KOPT-K1 (cell line): ENCODE data around the gene BATF3.

Source experiments
- H3K27ac ChIP-seq: fragments of 200-600 bp; sonication (generic); 2 replicates; pipeline ENCODE4 v1.5.1; 2016; ENCODE audit warnings: antibody characterized with exemption, mild to moderate bottlenecking, low read depth, low read length; ENCODE audit not compliant: poor library complexity, severe bottlenecking
- H3K36me3 ChIP-seq: fragments of 200-600 bp; sonication (generic); 2 replicates; pipeline ENCODE4 v1.5.1; 2017; ENCODE audit warnings: antibody characterized with exemption, mild to moderate bottlenecking, low read length, moderate library complexity; ENCODE audit not compliant: insufficient read depth
- H3K9me3 ChIP-seq: fragments of 200-600 bp; sonication (generic); 2 replicates; pipeline ENCODE4 v1.5.1; 2017; ENCODE audit warnings: antibody characterized with exemption, low read length, mild to moderate bottlenecking; ENCODE audit not compliant: insufficient read depth, poor library complexity, severe bottlenecking

The BATF3 gene

GRCh38 chr1:212683357-212683722 lies 16.3 kb downstream of the BATF3 start:
- 0 out of 2 replicates have a peak, but pooled peaks cover 7% of the 10 kb centered on the region for H3K36me3 ChIP-seq
- peak overlapping the region; percentile 50 for H3K27ac ChIP-seq
- no peaks in the 10 kb centered on the region for H3K9me3 ChIP-seq

DNA sequence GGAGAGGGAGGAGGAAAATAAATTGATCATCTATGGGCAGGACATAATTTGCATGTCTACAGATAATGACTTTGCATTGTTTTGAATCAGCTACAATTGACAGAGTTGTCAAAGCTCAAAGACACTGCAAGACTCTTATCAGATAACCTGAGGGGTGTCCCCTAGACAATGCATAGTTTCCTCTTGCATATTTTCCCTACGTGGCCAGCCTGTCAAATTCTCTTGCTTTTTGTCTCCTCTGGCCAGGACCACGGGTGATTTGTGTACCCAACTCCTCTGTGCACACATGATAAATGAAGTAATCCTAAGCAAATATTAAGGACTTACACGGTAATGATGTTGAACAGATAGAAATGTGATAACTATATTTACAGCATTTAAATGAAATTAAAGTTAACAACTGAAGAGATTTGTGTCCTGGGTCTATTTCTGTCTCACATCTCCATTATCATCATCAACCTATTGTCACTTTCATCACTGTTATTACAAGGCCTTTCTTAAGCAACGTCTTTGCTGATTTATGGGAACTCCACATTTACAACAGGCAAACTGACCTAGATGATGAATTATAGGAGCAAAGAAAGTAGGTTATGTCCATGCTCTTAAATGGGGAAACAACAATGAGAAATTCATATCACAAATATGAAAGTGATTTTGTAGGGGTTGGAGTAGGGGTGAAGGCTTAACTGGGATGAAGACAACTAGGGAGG lies 18.8 kb downstream of the BATF3 start:
- Histone ChIP-seq H3K9me3 (no peaks in the 10 kb centered on the region), H3K27ac (no peak overlapping the region), H3K36me3 (no peaks in the 10 kb centered on the region)

- H3K27ac ChIP-seq, result no peak overlapping the region
- no peaks in the 10 kb centered on the region for H3K36me3 ChIP-seq
- no peaks in the 10 kb centered on the region for H3K9me3 ChIP-seq
These were observed 20.9 kb downstream of the BATF3 start for GRCh38 chr1:212678456-212679410.

- H3K9me3 ChIP-seq, result no peaks in the 10 kb centered on the region
- no peak overlapping the region for H3K27ac ChIP-seq
- H3K36me3 ChIP-seq, result no peaks in the 10 kb centered on the region
These were observed 22.1 kb downstream of the BATF3 start for GRCh38 chr1:212677573-212677972.

- no peak overlapping the region for H3K27ac ChIP-seq
- no peaks in the 10 kb centered on the region for H3K9me3 ChIP-seq
These were observed 22.5 kb downstream of the BATF3 start for GRCh38 chr1:212677136-212677535.

GRCh38 chr1:212675675-212676074 lies 24.0 kb downstream of the BATF3 start:
- Histone ChIP-seq H3K27ac (no peak overlapping the region), H3K9me3 (no peaks in the 10 kb centered on the region), H3K36me3 (no peaks in the 10 kb centered on the region)

More at GRCh38 chr1:212677136-212677535, 22.5 kb downstream of the BATF3 start:
- H3K36me3 ChIP-seq, result no peaks in the 10 kb centered on the region

- no peaks in the 10 kb centered on the region for H3K36me3 ChIP-seq
- no peak overlapping the region for H3K27ac ChIP-seq
These were observed 24.8 kb downstream of the BATF3 start for GRCh38 chr1:212674872-212675271.

DNA sequence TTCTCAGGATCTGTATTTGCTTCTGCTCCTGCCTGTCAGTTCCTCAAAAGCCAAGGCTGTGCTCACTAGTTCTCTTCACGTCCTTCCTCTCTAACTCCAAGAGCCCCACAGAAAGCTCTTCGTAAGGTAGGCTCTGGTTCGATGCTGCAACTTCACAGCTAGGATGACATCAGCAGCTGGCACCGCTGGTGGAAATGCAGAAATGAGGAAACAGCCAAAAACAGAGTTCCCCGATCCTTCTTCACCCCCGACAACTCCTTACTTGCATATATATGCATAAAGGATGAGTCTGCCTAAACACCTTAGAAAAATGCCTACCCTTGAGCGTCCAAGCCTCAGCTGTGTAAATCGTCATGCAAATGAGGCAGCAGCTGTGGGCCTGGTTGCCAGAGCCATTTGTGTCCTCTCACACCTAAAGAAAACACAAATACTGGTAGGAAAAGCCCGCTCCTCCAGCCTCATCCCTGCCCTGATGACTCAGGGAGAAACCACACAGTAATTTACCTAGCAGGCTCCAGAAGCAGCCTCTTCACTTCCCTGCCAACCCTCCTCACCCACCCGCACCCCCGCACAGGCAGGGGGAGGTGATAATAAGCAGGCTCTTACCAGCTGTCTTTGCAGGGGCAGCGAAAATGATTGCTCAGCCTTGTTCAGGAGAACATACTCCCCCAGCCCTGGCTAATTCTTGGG lies 28.2 kb downstream of the BATF3 start:
- Histone ChIP-seq H3K9me3 (no peaks in the 10 kb centered on the region), H3K27ac (no peak overlapping the region), H3K36me3 (no peaks in the 10 kb centered on the region)

More at GRCh38 chr1:212674872-212675271, 24.8 kb downstream of the BATF3 start:
- H3K9me3 ChIP-seq, result no peaks in the 10 kb centered on the region

- no peak overlapping the region for H3K27ac ChIP-seq
- H3K9me3 ChIP-seq, result no peaks in the 10 kb centered on the region
- no peaks in the 10 kb centered on the region for H3K36me3 ChIP-seq
These were observed 28.8 kb downstream of the BATF3 start for GRCh38 chr1:212670882-212671281.

GRCh38 chr1:212670301-212670700 lies 29.3 kb downstream of the BATF3 start:
- no peaks in the 10 kb centered on the region for H3K36me3 ChIP-seq
- H3K27ac ChIP-seq, result no peak overlapping the region
- no peaks in the 10 kb centered on the region for H3K9me3 ChIP-seq

- no peak overlapping the region for H3K27ac ChIP-seq
- H3K9me3 ChIP-seq, result no peaks in the 10 kb centered on the region
These were observed 30.0 kb downstream of the BATF3 start for GRCh38 chr1:212669600-212669999.

GRCh38 chr1:212669102-212669501 lies 30.5 kb downstream of the BATF3 start:
- H3K36me3 ChIP-seq, result no peaks in the 10 kb centered on the region
- no peaks in the 10 kb centered on the region for H3K9me3 ChIP-seq
- H3K27ac ChIP-seq, result no peak overlapping the region

More at GRCh38 chr1:212669600-212669999, 30.0 kb downstream of the BATF3 start:
- H3K36me3 ChIP-seq, result no peaks in the 10 kb centered on the region

DNA sequence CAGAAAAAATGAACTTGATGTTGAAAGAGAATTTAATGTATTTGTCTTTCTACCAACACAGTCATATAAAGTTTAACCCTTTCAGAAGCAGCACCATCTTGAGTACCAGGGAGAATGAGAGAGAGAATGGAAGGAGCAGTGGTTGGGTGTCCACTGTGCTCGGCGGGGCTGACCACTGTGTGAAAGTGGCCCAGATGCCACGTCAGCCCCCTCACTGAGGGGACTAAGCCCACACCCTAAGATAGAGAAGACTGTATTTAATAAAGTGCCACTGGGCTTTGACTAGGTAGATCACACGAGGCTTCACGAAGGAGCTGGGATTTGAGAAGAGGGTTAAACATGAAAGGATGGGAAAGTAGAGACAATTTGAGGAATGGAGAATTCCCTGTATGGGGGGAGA lies 31.2 kb downstream of the BATF3 start:
- Histone ChIP-seq H3K27ac (no peak overlapping the region), H3K36me3 (no peaks in the 10 kb centered on the region), H3K9me3 (no peaks in the 10 kb centered on the region)

DNA sequence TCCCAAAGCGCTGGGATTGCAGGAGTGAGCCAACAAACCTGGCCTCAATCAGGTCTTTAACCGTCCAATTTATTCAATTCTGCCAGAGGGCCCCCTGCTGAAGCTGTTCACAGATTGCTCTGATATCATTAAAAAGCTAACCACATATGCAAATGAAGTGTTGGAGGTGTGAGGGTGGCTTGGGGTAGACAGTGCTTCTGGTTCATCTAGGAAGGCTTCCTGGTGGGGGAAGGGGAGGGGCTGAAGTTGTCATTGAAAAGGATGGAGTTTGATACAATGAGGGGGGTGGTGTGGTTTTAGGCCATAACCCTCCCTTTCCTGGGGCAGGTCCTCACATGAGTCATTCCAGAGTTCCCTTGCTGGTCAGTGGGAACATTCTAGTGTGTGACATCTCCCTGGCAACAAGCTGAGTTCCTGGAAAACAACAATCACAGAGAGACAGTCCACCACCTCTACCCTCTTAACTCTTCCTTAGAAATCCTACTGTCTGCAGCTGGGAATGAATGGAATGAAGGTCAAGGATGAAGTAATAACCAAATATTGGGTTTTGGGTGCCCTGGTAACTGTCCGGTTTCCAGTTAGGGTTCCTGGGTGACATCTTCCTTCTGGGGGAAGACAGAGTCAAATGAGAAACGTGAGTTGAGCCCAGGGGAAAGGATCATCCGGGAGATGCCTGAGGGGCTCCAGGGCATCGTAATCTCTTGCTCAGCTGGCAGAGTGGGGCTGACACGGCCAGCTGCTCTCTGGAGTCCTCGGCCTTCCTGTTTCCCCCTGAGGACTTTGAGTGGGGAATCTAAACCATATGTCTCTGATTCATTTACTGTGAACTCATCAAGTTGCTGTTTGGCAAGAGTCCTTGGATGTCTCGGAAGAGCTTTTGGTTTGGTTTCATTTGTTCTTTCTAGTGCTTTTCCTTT lies 32.2 kb downstream of the BATF3 start:
- Histone ChIP-seq H3K27ac (peak overlapping the region; percentile 43), H3K36me3 (no peaks in the 10 kb centered on the region), H3K9me3 (no peaks in the 10 kb centered on the region)
